DOHH2 (cell line): ENCODE results near the gene HOXA9.

ENCODE experiments used
- H3F3A ChIP-seq: fragments of 200-600 bp; sonication (generic), shearing (Covaris generic); 2 replicates; pipeline ENCODE4 v1.6.0; 2016; ENCODE audit warnings: antibody characterized with exemption, mild to moderate bottlenecking; ENCODE audit not compliant: control insufficient read depth, insufficient read depth
- H3K27ac ChIP-seq: fragments of 200-600 bp; sonication (generic); 2 replicates; pipeline ENCODE4 v1.5.1; 2014; ENCODE audit warnings: low read depth, mild to moderate bottlenecking, low read length, moderate library complexity
- H3K27me3 ChIP-seq: fragments of 200-600 bp; sonication (generic); 2 replicates; pipeline ENCODE4 v1.6.1; 2014; ENCODE audit warnings: mild to moderate bottlenecking, low read length, mixed read lengths; ENCODE audit not compliant: control insufficient read depth
- H3K36me3 ChIP-seq: fragments of 200-600 bp; sonication (generic); 2 replicates; pipeline ENCODE4 v1.6.1; 2014; ENCODE audit warnings: mild to moderate bottlenecking, low read length, moderate library complexity, mixed read lengths; ENCODE audit not compliant: control insufficient read depth
- H3K4me1 ChIP-seq: fragments of 200-600 bp; sonication (generic); 2 replicates; pipeline ENCODE4 v1.6.1; 2014; ENCODE audit warnings: mild to moderate bottlenecking, low read length, mixed read lengths; ENCODE audit not compliant: control insufficient read depth
- H3K4me2 ChIP-seq: fragments of 200-600 bp; sonication (generic); 2 replicates; pipeline ENCODE4 v1.6.0; 2014; ENCODE audit warnings: mild to moderate bottlenecking, low read length, moderate library complexity
- H3K4me3 ChIP-seq: fragments of 200-600 bp; sonication (generic); 2 replicates; pipeline ENCODE4 v1.5.1; 2014; ENCODE audit warnings: mild to moderate bottlenecking, low read length, mixed read lengths
- H3K79me2 ChIP-seq: fragments of 200-600 bp; sonication (generic); 2 replicates; pipeline ENCODE4 v1.6.1; 2014; ENCODE audit warnings: mild to moderate bottlenecking, low read length, mixed read lengths; ENCODE audit not compliant: control insufficient read depth
- H3K9me2 ChIP-seq: fragments of 200-600 bp; sonication (generic); replicated peaks from 2 replicates; pipeline ENCODE4 v1.6.1; 2014; ENCODE audit warnings: mild to moderate bottlenecking, low read length, mixed read lengths; ENCODE audit not compliant: control insufficient read depth
- H3K9me3 ChIP-seq: fragments of 200-600 bp; sonication (generic); 2 replicates; pipeline ENCODE4 v1.6.1; 2014; ENCODE audit warnings: antibody characterized with exemption, low read length, mixed read lengths; ENCODE audit not compliant: control insufficient read depth, insufficient read depth
- H4K20me1 ChIP-seq: fragments of 200-600 bp; sonication (generic); 2 replicates; pipeline ENCODE4 v1.6.0; 2014; ENCODE audit warnings: low read depth, mild to moderate bottlenecking, antibody characterized with exemption, low read length, moderate library complexity; ENCODE audit not compliant: control insufficient read depth, insufficient read depth
- CTCF ChIP-seq: fragments of 200-600 bp; sonication (generic); IDR thresholded peaks from one replicate; pipeline ENCODE4 v1.5.1; 2014; ENCODE audit warnings: antibody characterized with exemption, mild to moderate bottlenecking, low read depth, low read length; ENCODE audit not compliant: poor library complexity, severe bottlenecking
- EZH2phosphoT487 ChIP-seq: fragments of 200-600 bp; sonication (generic); IDR thresholded peaks from 2 replicates; pipeline ENCODE4 v1.6.1; 2017; ENCODE audit warnings: borderline replicate concordance, mild to moderate bottlenecking, antibody characterized with exemption, low read length, moderate library complexity, mixed read lengths

The HOXA9 gene

GRCh38 chr7:27189295-27189996 is 24.1 kb upstream of the HOXA9 start:
- H3K27me3 ChIP-seq, result peaks cover 99% of the 10 kb centered on the region
- peaks cover 2% of the 10 kb centered on the region; the same call in 1 of the 2 replicates for H3F3A ChIP-seq

GRCh38 chr7:27188386-27189294 is 23.3 kb upstream of the HOXA9 start:
- Histone ChIP-seq H3K9me2 (no peaks in the 10 kb centered on the region), H3K27me3 (peaks cover 98% of the 10 kb centered on the region), H3K4me2 (peak overlapping the region; percentile 57), H3K79me2 (no peaks in the 10 kb centered on the region), H3K27ac (no peak overlapping the region), H3F3A (peaks cover 2% of the 10 kb centered on the region; the same call in 1 of the 2 replicates), H4K20me1 (0 out of 2 replicates have a peak, but pooled peaks cover 8% of the 10 kb centered on the region), H3K4me3 (peak overlapping the region; percentile 44), H3K9me3 (no peaks in the 10 kb centered on the region), H3K36me3 (no peaks in the 10 kb centered on the region), H3K4me1 (peaks cover 29% of the 10 kb centered on the region)
- TF ChIP-seq EZH2phosphoT487 (peak; percentile 82; the same call in 1 of the 2 replicates), CTCF (no peak)

More at GRCh38 chr7:27189295-27189996, 24.1 kb upstream of the HOXA9 start:
- peak overlapping the region; percentile 44 for H3K4me3 ChIP-seq
- TF ChIP-seq CTCF, result no peak
- TF ChIP-seq EZH2phosphoT487, result no peak
- H3K9me3 ChIP-seq, result no peaks in the 10 kb centered on the region
- H3K36me3 ChIP-seq, result no peaks in the 10 kb centered on the region
- no peaks in the 10 kb centered on the region for H3K9me2 ChIP-seq
- H3K27ac ChIP-seq, result no peak overlapping the region
- H4K20me1 ChIP-seq, result 0 out of 2 replicates have a peak, but pooled peaks cover 8% of the 10 kb centered on the region
- H3K4me1 ChIP-seq, result peaks cover 22% of the 10 kb centered on the region
- no peaks in the 10 kb centered on the region for H3K79me2 ChIP-seq
- peak overlapping the region; percentile 57 for H3K4me2 ChIP-seq

DNA sequence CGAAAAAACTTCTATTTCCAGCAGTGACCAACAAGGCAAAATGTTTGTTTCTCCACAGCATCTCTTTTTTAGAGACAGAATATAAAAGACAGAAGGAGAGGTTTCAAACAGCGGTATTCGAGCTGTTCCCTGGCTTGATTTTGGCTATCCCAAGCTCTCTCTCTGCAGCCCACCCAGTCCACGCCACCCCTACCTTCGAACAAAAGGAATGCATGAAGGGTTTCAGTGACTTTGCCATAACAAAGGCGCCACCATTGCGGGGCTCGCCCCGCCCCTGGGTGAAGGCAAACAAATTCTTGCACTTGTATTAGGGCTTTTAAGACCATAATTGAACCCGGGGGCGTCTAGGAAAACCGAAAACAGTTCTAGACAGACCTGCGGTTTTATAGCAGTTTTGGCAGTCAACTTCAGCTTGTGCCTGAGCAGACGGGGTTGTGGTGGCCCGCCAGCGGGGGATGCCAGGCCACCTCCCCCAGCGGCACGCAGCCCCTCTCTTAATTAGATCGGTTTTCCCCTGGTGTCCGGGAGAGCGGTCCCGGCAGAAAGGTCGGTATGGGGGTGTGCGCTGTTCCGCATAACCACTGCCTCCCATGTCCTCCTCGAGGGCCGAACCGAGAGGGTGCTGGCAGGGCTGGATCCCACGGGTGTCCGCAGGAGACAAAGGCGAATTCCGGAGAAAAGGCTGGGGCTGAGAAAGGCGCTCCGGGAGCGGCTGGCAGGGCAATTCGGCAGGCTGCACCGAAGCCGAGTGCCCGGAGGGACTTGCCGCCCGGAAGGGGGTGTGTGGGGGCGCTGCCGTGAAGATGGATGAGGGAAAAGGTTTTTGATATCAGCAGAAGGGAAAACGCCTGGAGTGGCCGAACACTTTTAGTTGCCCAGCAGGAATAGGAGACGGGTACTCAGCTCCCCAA is 22.4 kb upstream of the HOXA9 start:
- H3K4me2 ChIP-seq, result peak overlapping the region; percentile 57
- no peaks in the 10 kb centered on the region for H3K9me3 ChIP-seq
- H3K4me1 ChIP-seq, result peaks cover 34% of the 10 kb centered on the region
- TF ChIP-seq EZH2phosphoT487 (peak; percentile 88), CTCF (no peak)
- H3K4me3 ChIP-seq, result no peak overlapping the region
- no peaks in the 10 kb centered on the region for H3K36me3 ChIP-seq
- H3F3A ChIP-seq, result peaks cover 2% of the 10 kb centered on the region; the same call in 1 of the 2 replicates
- H3K27me3 ChIP-seq, result peaks cover 98% of the 10 kb centered on the region
- H3K27ac ChIP-seq, result no peak overlapping the region
- H3K9me2 ChIP-seq, result no peaks in the 10 kb centered on the region
- no peaks in the 10 kb centered on the region for H3K79me2 ChIP-seq
- H4K20me1 ChIP-seq, result 0 out of 2 replicates have a peak, but pooled peaks cover 5% of the 10 kb centered on the region
